ENCODE measurements around the gene GPR132.
"Not testable (repeated sequence)": the region's sequence is repeated elsewhere in the genome, so short reads cannot be mapped to it uniquely, and the experiment has no call there.

GPR132 gene, protein sequence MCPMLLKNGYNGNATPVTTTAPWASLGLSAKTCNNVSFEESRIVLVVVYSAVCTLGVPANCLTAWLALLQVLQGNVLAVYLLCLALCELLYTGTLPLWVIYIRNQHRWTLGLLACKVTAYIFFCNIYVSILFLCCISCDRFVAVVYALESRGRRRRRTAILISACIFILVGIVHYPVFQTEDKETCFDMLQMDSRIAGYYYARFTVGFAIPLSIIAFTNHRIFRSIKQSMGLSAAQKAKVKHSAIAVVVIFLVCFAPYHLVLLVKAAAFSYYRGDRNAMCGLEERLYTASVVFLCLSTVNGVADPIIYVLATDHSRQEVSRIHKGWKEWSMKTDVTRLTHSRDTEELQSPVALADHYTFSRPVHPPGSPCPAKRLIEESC

GRCh38 chr14:105065280-105066228 lies at the start of gene GPR132:
TSS of gene GPR132 (minus strand) at chr14:105065430. CDS start at chr14:105055420, 10,010 bp downstream.
- no peak for DNase-seq

GRCh38 chr14:105109243-105109642 lies 44.0 kb upstream of the GPR132 start:
- DNase-seq = not testable (repeated sequence)

- no peak for DNase-seq
These were observed 43.3 kb upstream of the GPR132 start for GRCh38 chr14:105108516-105108864.

DNA sequence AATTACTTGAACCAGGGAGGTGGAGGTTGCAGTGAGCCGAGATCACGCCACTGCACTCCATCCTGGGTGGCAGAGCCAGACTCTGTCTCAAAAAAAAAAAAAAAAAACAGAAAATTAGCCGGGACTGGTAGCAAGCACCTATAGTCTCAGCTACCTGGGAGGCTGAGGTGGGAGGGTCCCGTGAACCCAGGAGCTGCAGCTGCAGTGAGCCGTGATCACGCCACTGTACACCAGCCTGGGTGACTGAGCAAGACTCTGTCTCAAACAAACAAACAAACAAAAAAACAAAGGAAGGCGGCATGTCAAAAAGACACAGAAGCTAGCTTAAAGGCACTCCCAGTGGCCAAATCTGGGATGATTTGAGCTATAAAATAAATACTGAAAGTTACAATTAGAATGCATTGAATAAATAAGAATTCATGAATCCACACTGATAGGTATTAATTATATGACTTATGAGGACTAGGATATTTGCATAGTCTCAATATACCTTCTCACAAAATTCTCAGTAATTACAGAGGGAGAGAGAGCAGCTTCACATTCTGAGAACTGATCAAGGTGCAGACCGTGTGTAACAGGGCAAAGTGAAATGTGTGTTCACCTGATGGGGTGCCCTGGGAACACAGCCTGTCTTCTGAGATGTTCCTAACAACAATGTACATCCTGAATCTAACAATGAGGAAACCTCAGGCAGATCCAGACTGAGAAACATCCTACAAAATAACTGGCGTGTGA lies 42.7 kb upstream of the GPR132 start:
- no peak for DNase-seq

DNA sequence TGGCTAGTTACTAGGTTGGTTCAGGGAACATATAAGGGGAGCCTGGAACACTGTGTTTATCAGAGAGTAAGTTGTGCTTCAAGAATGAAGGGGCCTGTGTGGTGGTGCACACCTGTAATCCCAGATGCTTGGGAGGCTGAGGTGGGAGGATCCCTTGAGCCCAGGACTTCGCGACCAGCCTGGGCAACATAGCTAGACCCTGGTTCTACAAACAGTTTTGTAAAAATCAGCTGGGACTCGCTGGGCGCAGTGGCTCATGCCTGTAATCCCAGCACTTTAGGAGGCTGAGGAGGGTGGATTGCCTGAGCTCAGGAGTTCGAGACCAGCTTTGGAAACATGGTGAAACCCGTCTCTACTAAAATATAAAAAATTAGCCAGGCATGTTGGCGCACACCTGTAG lies 42.1 kb upstream of the GPR132 start:
- DNase-seq = no peak

DNA sequence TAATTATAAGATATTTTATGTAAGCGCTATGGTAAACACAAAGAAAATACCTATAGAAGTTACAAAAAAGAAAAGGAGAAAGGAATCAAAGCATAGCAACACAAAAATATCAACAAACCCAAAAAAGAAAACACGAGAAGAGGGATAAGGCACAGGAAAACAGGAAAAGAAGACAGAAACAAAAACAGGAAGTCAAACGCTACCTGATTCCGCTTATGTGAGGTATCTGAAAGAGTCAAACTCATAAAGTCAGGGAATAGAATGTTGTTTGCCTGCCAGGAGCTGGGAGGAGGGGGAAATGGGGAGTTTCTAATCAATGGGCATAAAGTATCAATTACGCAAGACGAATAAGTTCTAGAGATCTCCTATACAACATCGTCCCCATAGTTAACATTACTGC lies 39.9 kb upstream of the GPR132 start:
- no peak for DNase-seq

DNA sequence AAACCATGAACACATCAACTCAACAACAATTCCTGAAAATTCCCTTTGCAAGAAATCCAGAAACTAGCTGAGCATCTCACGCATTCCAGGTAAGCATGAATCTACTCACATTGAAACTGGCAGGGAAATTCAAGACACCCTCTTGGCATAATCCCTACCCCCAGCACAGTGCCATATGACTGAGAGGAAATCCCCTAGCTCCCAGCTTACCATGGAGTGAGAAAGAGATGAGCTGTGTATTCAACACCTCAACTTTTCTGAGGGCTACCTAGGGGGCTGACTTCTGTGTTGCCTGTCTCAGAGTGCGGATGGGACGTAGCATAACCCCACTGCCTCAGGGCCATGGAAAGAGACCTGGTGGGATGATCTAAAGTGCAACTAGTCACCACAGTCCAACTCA lies 37.7 kb upstream of the GPR132 start:
- DNase-seq = no peak

GRCh38 chr14:105102361-105102870 lies 37.2 kb upstream of the GPR132 start:
- no peak for DNase-seq

DNA sequence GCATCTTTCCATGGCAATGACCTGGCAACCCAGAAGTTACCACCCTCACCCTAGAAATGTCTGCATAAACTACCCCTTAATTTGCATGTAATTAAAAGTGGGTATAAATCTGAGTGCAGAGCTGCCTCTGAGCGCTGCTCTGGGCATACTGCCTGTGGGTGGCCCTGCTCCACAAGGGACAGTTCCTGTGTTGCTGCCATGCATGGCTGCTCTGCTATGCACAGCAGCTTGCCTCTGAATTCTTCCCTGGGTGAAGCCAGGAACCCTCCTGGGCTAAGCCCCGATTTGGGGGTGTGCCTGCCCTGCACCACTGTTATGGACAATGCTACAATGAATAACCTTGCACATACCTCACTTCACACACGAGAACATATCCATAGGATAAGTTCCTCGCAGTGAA lies 35.7 kb upstream of the GPR132 start:
- no peak for DNase-seq

DNA sequence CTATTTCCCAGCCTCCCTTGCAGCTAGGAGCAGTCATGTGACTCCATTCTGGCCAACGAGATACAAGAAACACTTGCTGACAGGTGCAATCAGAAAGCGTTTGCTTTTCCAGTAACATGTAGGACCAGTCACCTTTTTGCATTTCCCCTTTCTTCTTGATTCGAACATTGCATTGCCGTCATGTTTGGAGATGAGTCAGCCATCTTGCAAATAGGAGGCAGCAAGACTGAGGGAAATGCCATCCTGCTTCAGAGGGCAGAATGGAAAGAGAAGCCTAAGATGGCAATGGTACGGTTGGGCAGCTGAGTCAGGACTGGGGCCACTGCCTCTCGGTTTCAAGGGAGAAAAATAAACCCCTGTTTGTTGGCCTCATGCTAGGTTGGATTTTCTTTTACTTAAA lies 34.5 kb upstream of the GPR132 start:
- DNase-seq = no peak

DNA sequence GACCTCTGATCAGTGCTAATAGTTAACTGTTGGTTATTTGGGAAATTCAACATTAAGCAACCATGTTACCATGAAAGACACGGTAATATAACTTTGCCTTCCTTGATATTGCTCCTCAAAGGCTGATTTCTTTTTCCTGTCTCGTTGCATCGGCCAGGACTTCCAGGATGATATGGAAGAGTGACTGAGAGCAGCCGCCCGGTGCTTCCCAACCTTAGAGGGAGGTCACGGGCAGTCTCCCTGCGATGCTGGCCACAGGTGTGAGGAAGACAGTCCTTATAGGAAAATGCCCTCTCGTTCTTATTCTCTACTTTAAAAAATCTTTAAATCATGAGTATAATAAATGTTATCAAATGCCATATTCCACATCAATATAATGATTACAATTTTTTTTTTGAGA lies 33.1 kb upstream of the GPR132 start:
- no peak for DNase-seq

GRCh38 chr14:105097794-105098127 lies 32.5 kb upstream of the GPR132 start:
- no peak for DNase-seq

DNA sequence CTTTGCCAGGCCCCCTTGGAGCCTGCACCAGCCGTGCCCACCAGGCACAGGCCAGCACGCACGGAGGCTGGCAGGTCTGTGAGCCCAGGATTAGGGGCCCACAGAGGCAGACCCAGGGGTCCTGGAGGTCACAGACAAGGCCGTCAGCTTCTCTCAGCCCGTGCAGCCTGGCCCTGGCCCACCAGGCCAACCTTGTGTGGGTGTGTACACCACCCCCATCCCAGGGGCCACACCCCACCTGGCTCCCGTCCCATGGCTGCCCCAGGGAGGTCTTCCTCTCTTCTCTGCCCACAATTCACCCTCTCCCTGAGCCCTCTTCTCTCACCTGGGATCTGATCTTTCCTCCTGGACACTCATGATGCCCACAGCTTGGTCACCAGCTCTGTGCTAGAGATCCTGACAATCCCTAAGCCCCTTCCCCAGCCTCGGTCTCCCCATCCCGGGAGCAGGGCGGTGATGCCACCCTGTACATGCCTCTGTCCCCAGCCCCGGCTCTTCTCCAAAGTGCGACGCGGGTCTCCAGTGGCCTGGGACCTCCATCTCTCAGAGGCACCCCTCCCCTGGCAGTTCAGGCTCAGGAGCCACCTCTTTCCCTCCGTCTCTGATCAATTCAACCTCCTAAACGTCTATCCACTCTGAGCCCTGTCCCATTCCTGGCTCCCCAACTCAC lies 31.1 kb upstream of the GPR132 start:
- no peak for DNase-seq

DNA sequence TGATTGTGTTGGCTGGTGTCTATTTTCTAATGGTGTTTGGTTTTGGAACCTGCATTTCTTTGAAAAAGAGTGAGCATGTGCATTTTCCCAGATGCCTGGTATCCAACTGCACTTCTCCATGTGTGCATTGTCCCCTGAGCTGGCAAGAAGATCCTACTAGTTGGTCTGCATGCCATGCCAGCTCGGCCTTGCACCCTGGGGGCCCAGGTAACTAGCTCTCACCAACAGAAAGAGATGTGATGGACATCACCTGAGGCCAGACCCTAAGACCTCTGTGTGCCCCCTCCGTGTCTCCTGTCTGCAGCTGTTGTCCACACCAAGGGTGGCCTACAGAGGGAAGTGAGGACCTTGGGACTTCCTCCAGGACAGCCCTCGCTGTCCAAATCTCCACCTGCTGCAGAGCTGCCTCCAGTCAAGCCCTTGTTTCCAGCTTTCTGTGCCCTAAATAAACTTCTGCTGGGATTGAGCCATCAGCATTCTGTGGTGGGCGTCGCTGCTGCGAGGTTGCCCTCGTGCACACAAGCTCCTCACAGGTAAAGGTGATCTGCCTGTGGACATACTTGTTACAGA lies 30.1 kb upstream of the GPR132 start:
- no peak for DNase-seq

GRCh38 chr14:105094193-105094907 lies 29.1 kb upstream of the GPR132 start:
- no peak for DNase-seq

- DNase-seq = no peak
These were observed 28.4 kb upstream of the GPR132 start for GRCh38 chr14:105093431-105094192.

- no peak for DNase-seq
These were observed 27.8 kb upstream of the GPR132 start for GRCh38 chr14:105093038-105093430.

GRCh38 chr14:105092171-105093037 lies 27.2 kb upstream of the GPR132 start:
- DNase-seq = no peak

DNA sequence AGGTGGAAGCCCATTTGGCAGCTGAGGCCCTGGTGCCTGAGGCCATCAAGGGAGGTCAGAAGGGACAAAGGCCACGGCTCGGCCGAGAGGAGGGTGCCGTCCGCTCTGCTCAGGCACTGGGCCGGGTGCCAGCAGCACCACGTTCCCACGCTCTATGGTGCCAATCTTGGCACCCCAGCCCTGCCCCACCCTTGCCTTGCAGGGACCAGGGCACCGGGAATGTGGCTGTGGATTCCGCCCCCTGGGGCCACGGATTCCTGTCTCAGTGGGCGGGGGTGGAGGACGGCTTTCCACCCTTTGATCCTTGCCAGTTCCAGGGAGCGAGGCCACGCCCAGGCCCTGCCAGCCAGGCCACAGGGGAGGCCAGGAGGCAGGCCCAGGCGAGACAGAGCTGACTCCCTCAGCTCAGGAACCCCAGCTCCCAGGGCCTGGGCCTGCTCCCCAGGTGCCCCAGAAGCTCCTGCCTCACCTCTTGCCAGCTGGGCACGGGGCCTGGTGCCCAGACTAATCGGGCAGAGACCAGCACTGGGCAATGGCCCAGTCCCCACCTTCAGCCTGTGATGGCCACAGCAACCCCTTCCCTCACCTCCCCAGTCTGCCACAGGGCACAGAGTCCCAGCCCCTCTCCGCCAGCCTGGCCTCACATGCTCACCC lies 26.4 kb upstream of the GPR132 start:
- no peak for DNase-seq
